Esophagus muscularis mucosa (tissue), 4 donors: ENCODE measurements around the gene TRAF5. TPM values are rescaled to one million over a fixed set of nuclear protein-coding genes. Genes with fewer than 3 reads are reported as not detected.
"Not testable (repeated sequence)": the region's sequence is repeated elsewhere in the genome, so short reads cannot be mapped to it uniquely, and the experiment has no call there.

Source experiments
- DNase-seq: peaks from one replicate; pipeline ENCODE4 v3.0.0-alpha.2; 2017; ENCODE audit errors: extremely low spot score
- H3K27ac ChIP-seq, 4 donors: fragments of 200-600 bp; sonication (generic); replicated peaks in 1 of 4; 1 replicate in 3 of 4; 2 replicates in 1 of 4; pipeline ENCODE4 v1.5.1; 2016 to 2019; ENCODE audit warnings: mild to moderate bottlenecking in 1 of 4
- H3K27me3 ChIP-seq, 4 donors: fragments of 200-600 bp; sonication (generic); one replicate each; pipeline versions ENCODE4 v1.5.1 to v1.6.0; 2016 to 2019
- H3K36me3 ChIP-seq, 4 donors: fragments of 200-600 bp; sonication (generic); one replicate each; pipeline ENCODE4 v1.5.1; 2016 to 2019
- H3K4me1 ChIP-seq, 4 donors: fragments of 200-600 bp; sonication (generic); one replicate each; pipeline ENCODE4 v1.5.1; 2016 to 2019
- H3K4me3 ChIP-seq, 4 donors: fragments of 200-600 bp; sonication (generic); 1 replicate in 2 of 4; 2 replicates in 2 of 4; pipeline ENCODE4 v1.5.1; 2016 to 2019; ENCODE audit warnings: mild to moderate bottlenecking in 4 of 4, moderate library complexity in 1 of 4
- H3K9me3 ChIP-seq, 4 donors: fragments of 200-600 bp; sonication (generic); 1 replicate in 3 of 4; 2 replicates in 1 of 4; pipeline ENCODE4 v1.5.1; 2016 to 2019
- EP300 ChIP-seq: sonication (generic); formaldehyde crosslinking; IDR thresholded peaks from one replicate; pipeline ENCODE4 v1.6.1; 2017; ENCODE audit warnings: antibody characterized with exemption
- POLR2A ChIP-seq: fragments of 450-650 bp; IDR thresholded peaks from one replicate; pipeline ENCODE4 v1.6.1; 2017; ENCODE audit warnings: antibody characterized with exemption, moderate library complexity, mild to moderate bottlenecking, low read depth
- POLR2AphosphoS5 ChIP-seq, 2 donors: sonication (generic); formaldehyde crosslinking; IDR thresholded peaks; one replicate each; pipeline ENCODE4 v1.6.1; 2017; ENCODE audit warnings: antibody characterized with exemption in 2 of 2
- WGBS: methylation state at CpG from one replicate; pipeline ENCODE4 v1.1.5; 2018; 5-methylcytosine and 5-hydroxymethylcytosine counted together
- intact Hi-C: fragments of 100-400 bp; cut with DNase I; formaldehyde crosslinking; loops from one replicate; pipeline ENCODE4 v1.15.1; 2023
- total RNA-seq, 4 donors: library from RNA; depleted of rRNA; stranded (reverse); fragments of >200 nt; gene quantifications; one replicate each; pipeline versions ENCODE4 v1.1.0 to v1.2.1, GENCODE V29; 2016
- TF ChIP-seq, protein P1 (sequence below), 3 experiments: fragments of 200-600 bp in 2 of 3; fragments of 450-650 bp in 1 of 3; sonication (generic) in 2 of 3; IDR thresholded peaks; one replicate each; pipeline ENCODE4 v1.5.1; 2017 to 2019; ENCODE audit warnings: antibody characterized with exemption in 3 of 3, mild to moderate bottlenecking in 2 of 3, moderate library complexity in 1 of 3

Gene TRAF5
- total RNA-seq, 4 donors from 2014 or later = 14.9 to 29.7 (median 23.9) TPM

GRCh38 chr1:211386921-211387320, 60.3 kb downstream of the TRAF5 start:
- Histone ChIP-seq H3K36me3 (no peaks in the 10 kb centered on the region), H3K4me1 (peaks cover 7 to 11% (median 9%) of the 10 kb centered on the region in 4 donors), H3K4me3 (no peak overlapping the region), H3K27ac (no peak overlapping the region), H3K9me3 (no peaks in the 10 kb centered on the region), H3K27me3 (no peaks in the 10 kb centered on the region)
- TF ChIP-seq EP300 (no peak), POLR2A (no peak), POLR2AphosphoS5 (IDR thresholded peaks at IDR 0.05) (no peak)
- TF ChIP-seq, protein P1, sequence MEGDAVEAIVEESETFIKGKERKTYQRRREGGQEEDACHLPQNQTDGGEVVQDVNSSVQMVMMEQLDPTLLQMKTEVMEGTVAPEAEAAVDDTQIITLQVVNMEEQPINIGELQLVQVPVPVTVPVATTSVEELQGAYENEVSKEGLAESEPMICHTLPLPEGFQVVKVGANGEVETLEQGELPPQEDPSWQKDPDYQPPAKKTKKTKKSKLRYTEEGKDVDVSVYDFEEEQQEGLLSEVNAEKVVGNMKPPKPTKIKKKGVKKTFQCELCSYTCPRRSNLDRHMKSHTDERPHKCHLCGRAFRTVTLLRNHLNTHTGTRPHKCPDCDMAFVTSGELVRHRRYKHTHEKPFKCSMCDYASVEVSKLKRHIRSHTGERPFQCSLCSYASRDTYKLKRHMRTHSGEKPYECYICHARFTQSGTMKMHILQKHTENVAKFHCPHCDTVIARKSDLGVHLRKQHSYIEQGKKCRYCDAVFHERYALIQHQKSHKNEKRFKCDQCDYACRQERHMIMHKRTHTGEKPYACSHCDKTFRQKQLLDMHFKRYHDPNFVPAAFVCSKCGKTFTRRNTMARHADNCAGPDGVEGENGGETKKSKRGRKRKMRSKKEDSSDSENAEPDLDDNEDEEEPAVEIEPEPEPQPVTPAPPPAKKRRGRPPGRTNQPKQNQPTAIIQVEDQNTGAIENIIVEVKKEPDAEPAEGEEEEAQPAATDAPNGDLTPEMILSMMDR (IDR thresholded peaks at IDR 0.05) = no peak
- DNase-seq = no peak
- intact Hi-C loops = loop anchor here (10.0 kb wide), 1 partner anchor 88 kb away; no protein-coding TSS in a partner anchor
- 47% methylated on average over 2 of the region's 2 CpGs for WGBS

DNA sequence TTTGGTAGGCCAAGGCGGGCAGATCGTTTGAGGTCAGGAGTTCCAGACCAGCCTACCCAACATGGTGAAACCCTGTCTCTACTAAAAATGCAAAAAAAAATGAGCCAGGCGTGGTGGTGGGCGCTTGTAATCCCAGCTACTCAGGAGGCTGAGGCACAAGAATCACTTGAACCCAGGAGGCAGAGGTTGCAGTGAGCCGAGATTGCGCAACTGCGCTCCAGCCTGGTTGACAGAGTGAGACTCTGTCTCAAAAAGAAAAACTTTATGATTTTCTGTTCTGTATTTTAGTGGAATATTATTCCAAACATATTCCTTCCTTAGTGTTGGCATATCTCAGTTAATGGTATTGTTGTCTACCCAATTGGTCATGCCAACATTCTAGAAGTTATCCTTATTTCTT, 64.2 kb downstream of the TRAF5 start:
- H3K4me1 ChIP-seq, H3K27ac ChIP-seq, H3K27me3 ChIP-seq, intact Hi-C loops, H3K9me3 ChIP-seq, DNase-seq, H3K4me3 ChIP-seq: not testable (repeated sequence)
- H3K36me3 ChIP-seq = peaks cover 0 to 10% (median 2%) of the 10 kb centered on the region in 4 donors
- WGBS = 93% methylated on average over 7 of the region's 7 CpGs

- 88% methylated on average over 1 of the region's 1 CpG for WGBS
- intact Hi-C loops = no loop called here
- H3K4me1 ChIP-seq = no peaks in the 10 kb centered on the region
- no peak overlapping the region for H3K4me3 ChIP-seq
- H3K9me3 ChIP-seq = no peaks in the 10 kb centered on the region
- no peak for DNase-seq
- no peaks in the 10 kb centered on the region for H3K27me3 ChIP-seq
- TF ChIP-seq, protein P1 (IDR thresholded peaks at IDR 0.05) = no peak
- TF ChIP-seq POLR2AphosphoS5 (IDR thresholded peaks at IDR 0.05) (no peak), POLR2A (no peak), EP300 (no peak)
- peaks cover 0 to 24% (median 8%) of the 10 kb centered on the region in 4 donors for H3K36me3 ChIP-seq
- no peak overlapping the region for H3K27ac ChIP-seq
Measured at GRCh38 chr1:211393203-211393602, 66.6 kb downstream of the TRAF5 start.

GRCh38 chr1:211398266-211398930, 71.8 kb downstream of the TRAF5 start:
- H3K4me1 ChIP-seq, DNase-seq, intact Hi-C loops, H3K27ac ChIP-seq, H3K4me3 ChIP-seq, H3K27me3 ChIP-seq, H3K9me3 ChIP-seq: not testable (repeated sequence)
- WGBS = 72% methylated on average over 12 of the region's 13 CpGs
- peaks cover 0 to 16% (median 6%) of the 10 kb centered on the region in 4 donors for H3K36me3 ChIP-seq

- H3K4me3 ChIP-seq, H3K27ac ChIP-seq, H3K4me1 ChIP-seq, intact Hi-C loops, H3K27me3 ChIP-seq, H3K9me3 ChIP-seq, DNase-seq: not testable (repeated sequence)
- peaks cover 0 to 16% (median 6%) of the 10 kb centered on the region in 4 donors for H3K36me3 ChIP-seq
- WGBS = 82% methylated on average over 13 of the region's 13 CpGs
Measured at GRCh38 chr1:211399851-211400393, 73.3 kb downstream of the TRAF5 start.

- H3K36me3 ChIP-seq, H3K9me3 ChIP-seq, H3K27ac ChIP-seq, H3K4me1 ChIP-seq, intact Hi-C loops, DNase-seq, H3K27me3 ChIP-seq, H3K4me3 ChIP-seq: not testable (repeated sequence)
- WGBS = 89% methylated on average over 1 of the region's 1 CpG
Measured at GRCh38 chr1:211401751-211402150, 75.1 kb downstream of the TRAF5 start.

GRCh38 chr1:211406086-211406485, 79.5 kb downstream of the TRAF5 start:
- H3K27ac ChIP-seq, H3K9me3 ChIP-seq, intact Hi-C loops, DNase-seq, H3K36me3 ChIP-seq, H3K4me3 ChIP-seq, H3K27me3 ChIP-seq, H3K4me1 ChIP-seq: not testable (repeated sequence)
- 100% methylated on average over 2 of the region's 3 CpGs for WGBS

DNA sequence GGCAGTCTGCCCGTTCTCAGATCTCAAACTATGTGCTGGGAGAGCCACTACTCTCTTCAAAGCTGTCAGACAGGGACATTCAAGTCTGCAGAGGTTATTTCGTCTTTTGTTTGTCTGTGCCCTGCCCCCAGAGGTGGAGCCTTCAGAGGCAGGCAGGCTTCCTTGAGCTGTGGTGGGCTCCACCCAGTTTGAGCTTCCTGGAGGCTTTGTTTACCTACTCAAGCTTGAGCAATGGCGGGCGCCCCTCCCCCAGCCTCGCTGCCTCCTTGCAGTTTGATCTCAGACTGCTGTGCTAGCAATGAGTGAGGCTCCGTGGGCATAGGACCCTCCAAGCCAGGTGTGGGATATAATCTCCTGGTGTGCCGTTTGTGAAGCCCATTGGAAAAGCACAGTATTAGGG, 81.1 kb downstream of the TRAF5 start:
- intact Hi-C loops, DNase-seq, H3K36me3 ChIP-seq, H3K4me3 ChIP-seq, H3K27ac ChIP-seq, H3K9me3 ChIP-seq, H3K27me3 ChIP-seq, H3K4me1 ChIP-seq: not testable (repeated sequence)
- WGBS = 98% methylated on average over 7 of the region's 7 CpGs
